ENCODE results near the gene TIMMDC1. TPM values are rescaled to one million over a fixed set of nuclear protein-coding genes. Genes with fewer than 3 reads are reported as not detected.
"Not testable (repeated sequence)": the region's sequence is repeated elsewhere in the genome, so short reads cannot be mapped to it uniquely, and the experiment has no call there.

The TIMMDC1 gene
- total RNA-seq, 2 experiments from 2014 or later = 82.3 to 96.0 TPM

DNA sequence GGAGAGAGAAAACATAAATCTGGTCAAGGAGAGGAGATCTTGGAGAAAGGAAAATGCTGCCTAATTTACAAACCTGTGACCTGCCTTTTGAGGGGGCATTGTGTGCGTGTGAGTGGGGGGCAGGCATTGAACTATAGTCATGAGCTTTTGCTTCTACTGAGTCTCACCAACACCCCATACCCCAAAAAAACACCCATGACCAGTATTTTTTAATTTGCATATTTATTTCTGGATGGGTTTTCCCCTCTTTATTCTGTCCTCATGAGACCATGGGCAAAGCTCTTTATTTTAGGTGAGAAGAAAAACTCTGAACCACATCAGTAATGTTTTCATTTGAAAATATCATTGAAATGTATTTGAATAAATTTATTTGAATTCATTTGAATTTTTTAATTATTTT lies 40.4 kb downstream of the TIMMDC1 start:
- intact Hi-C loops (cut with DNase I, micrococcal nuclease) = no loop called here
- H3K4me3 Mint-ChIP-seq = no peak overlapping the region
- DNase-seq (no peak), ATAC-seq (no peak)
- H3K36me3 Mint-ChIP-seq (ENCODE audit: low read depth) = peaks cover under 1% of the 10 kb centered on the region
- ChIA-PET CTCF (no interaction called here), POLR2A (no interaction called here)
- H3K27ac Mint-ChIP-seq = no peak overlapping the region
- peaks cover 3% of the 10 kb centered on the region for H3K4me1 Mint-ChIP-seq
- no peaks in the 10 kb centered on the region for H3K9me3 Mint-ChIP-seq (ENCODE audit: low read depth)
- no peaks in the 10 kb centered on the region for H3K27me3 Mint-ChIP-seq

DNA sequence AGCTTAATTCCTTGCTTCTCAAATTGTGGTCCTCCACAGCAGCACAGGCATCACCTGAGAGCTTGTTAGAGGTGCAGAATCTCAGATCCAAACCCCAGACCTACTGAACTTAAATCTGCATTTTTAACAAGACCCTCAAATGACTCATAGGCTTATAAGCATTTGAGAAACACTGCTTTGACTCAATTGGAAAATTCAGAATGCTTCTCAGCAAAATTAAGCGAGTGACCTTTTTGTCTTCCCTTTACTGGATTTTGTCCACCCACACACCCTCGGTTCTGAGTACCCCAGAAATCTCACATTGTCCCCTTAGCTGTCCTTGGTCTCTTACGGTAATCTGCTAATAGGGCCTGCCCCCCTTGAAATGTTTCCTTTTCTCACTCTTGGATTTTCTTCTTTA lies 43.2 kb downstream of the TIMMDC1 start:
- ATAC-seq (no peak), DNase-seq (no peak)
- no peaks in the 10 kb centered on the region for H3K9me3 Mint-ChIP-seq (ENCODE audit: low read depth)
- H3K4me1 Mint-ChIP-seq = peaks cover 3% of the 10 kb centered on the region
- no peaks in the 10 kb centered on the region for H3K36me3 Mint-ChIP-seq (ENCODE audit: low read depth)
- intact Hi-C loops (cut with DNase I, micrococcal nuclease) = no loop called here
- H3K27me3 Mint-ChIP-seq = no peaks in the 10 kb centered on the region
- ChIA-PET CTCF (no interaction called here), POLR2A (no interaction called here)
- no peak overlapping the region for H3K4me3 Mint-ChIP-seq
- H3K27ac Mint-ChIP-seq = no peak overlapping the region

DNA sequence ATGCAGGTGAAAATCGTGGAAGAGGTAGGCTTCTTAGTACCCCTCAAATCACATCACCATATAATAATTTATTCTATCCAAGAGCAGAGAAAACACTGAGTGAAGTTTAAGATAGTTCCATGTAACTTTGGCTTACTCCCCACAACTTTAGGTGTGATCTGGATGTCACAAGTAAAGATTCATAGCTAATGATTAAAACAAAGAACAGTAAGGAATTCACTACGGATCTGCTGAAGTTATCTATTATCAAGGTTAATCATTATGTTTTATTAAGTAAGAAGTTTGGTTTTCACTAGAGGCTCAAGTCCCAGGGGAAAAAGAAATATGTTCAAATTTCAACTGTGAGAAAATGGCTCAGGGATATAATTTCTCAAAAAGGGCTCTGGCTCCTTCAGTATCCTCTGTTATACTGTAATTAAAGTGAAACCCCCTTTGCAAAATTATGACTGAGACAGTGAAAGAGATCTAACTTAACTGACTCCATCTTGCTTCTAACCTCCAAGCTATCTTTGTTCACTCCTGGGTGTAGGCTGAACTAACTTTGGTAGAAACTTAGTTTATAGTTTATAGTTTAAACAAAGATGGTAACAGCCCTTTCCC lies 43.9 kb downstream of the TIMMDC1 start:
- POLR2A ChIA-PET = no interaction called here
- peaks cover 3% of the 10 kb centered on the region for H3K4me1 Mint-ChIP-seq

DNA sequence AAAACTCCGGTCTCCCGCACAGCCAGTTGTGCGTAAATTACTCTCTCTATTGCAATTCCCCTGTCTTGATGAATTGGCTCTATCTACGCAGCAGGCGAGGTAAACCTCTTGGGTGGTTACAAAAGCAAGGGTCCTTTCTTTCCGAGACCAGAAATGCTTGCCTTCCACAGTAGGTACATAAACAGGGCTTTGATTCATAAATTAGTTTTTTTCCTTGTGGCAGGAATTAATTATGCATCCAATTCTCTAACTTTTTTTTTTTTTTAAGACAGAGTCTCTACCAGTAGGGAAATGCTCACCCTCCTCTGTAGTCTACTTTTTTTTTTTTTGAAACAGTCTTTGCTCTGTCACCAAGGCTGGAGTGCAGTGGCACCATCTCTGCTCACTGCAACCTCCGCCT lies 44.8 kb downstream of the TIMMDC1 start:
- ChIA-PET POLR2A (no interaction called here), CTCF (interaction anchor here (1.0 kb wide), 1 partner anchor 13 kb away, joined by 3 read pairs; no protein-coding TSS in a partner anchor)
- Mint-ChIP-seq H3K4me3 (no peak overlapping the region), H3K27me3 (no peaks in the 10 kb centered on the region), H3K9me3 (ENCODE audit: low read depth) (no peaks in the 10 kb centered on the region), H3K27ac (no peak overlapping the region), H3K4me1 (peaks cover 3% of the 10 kb centered on the region), H3K36me3 (ENCODE audit: low read depth) (no peaks in the 10 kb centered on the region)
- intact Hi-C loops (cut with DNase I, micrococcal nuclease) = no loop called here
- DNase-seq = no peak
- no peak for ATAC-seq

More for the DNA sequence above, 43.9 kb downstream of the TIMMDC1 start:
- no peak for DNase-seq
- Mint-ChIP-seq H3K27ac (no peak overlapping the region), H3K27me3 (no peaks in the 10 kb centered on the region), H3K9me3 (ENCODE audit: low read depth) (no peaks in the 10 kb centered on the region), H3K4me3 (no peak overlapping the region), H3K36me3 (ENCODE audit: low read depth) (no peaks in the 10 kb centered on the region)
- intact Hi-C loops (cut with DNase I, micrococcal nuclease) = no loop called here
- no peak for ATAC-seq
- CTCF ChIA-PET = no interaction called here

DNA sequence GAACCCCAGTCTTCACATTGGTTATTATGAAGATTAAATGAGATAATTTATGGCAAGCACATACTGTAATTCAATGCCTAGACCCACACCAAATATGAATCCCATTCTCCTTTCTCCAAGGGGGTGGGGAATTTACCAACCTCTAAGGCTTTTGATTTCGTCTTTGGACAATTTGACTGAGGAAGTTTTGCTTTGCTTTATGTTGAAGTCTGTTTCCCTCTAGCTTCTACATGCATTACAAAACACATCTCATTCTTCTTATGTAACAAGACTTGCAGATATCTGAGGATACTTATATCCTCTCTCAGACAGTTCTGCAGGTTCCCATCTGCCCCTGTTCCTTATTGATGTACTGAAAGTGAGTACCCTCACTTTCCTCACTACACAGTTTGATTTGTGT lies 48.9 kb downstream of the TIMMDC1 start:
- ATAC-seq (no peak), DNase-seq (no peak)
- Mint-ChIP-seq H3K36me3 (ENCODE audit: low read depth) (no peaks in the 10 kb centered on the region), H3K27ac (no peak overlapping the region), H3K4me1 (no peaks in the 10 kb centered on the region), H3K4me3 (no peak overlapping the region), H3K9me3 (ENCODE audit: low read depth) (no peaks in the 10 kb centered on the region), H3K27me3 (no peaks in the 10 kb centered on the region)
- CTCF ChIA-PET = no interaction called here
- intact Hi-C loops (cut with DNase I, micrococcal nuclease) = no loop called here
- POLR2A ChIA-PET = no interaction called here

- CTCF ChIA-PET = interaction anchor here (0.6 kb wide), 1 partner anchor 128 kb away, joined by 3 read pairs; no protein-coding TSS in a partner anchor
- intact Hi-C loops (cut with DNase I, micrococcal nuclease) = no loop called here
- Mint-ChIP-seq H3K27me3 (no peaks in the 10 kb centered on the region), H3K4me3 (no peak overlapping the region), H3K36me3 (ENCODE audit: low read depth) (no peaks in the 10 kb centered on the region), H3K9me3 (ENCODE audit: low read depth) (no peaks in the 10 kb centered on the region), H3K4me1 (no peaks in the 10 kb centered on the region), H3K27ac (no peak overlapping the region)
- POLR2A ChIA-PET = no interaction called here
- DNase-seq (no peak), ATAC-seq (no peak)
These were observed 50.0 kb downstream of the TIMMDC1 start for GRCh38 chr3:119548341-119548740.

- Mint-ChIP-seq H3K36me3 (ENCODE audit: low read depth) (no peaks in the 10 kb centered on the region), H3K4me1 (no peaks in the 10 kb centered on the region), H3K27ac (no peak overlapping the region), H3K9me3 (ENCODE audit: low read depth) (no peaks in the 10 kb centered on the region), H3K4me3 (no peak overlapping the region), H3K27me3 (no peaks in the 10 kb centered on the region)
- DNase-seq (no peak), ATAC-seq (no peak)
- intact Hi-C loops (cut with DNase I, micrococcal nuclease) = no loop called here
- ChIA-PET CTCF (interaction anchor here (0.7 kb wide), 1 partner anchor 10 kb away, joined by 3 read pairs; no protein-coding TSS in a partner anchor), POLR2A (no interaction called here)
These were observed 52.0 kb downstream of the TIMMDC1 start for GRCh38 chr3:119550192-119550910.

DNA sequence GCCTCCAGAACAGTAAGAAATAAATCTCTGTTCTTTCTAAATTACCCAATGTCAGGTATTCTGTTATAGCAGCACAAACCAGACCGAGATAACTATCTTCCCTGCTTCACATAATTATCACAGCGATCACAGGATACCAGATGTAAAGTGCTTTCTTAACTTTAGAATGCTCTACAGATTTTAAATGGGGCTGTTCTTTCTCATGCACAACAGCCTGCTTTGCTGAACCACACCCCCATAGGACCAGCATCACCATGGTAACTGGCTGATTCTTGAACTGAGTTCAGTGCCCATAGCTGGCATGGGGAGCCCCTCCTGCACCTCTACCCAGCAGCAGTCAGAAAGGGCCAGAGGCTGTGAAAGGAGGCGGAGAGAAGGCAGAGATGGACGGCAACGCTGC lies 53.3 kb downstream of the TIMMDC1 start:
- Mint-ChIP-seq H3K9me3 (ENCODE audit: low read depth) (no peaks in the 10 kb centered on the region), H3K27ac (no peak overlapping the region), H3K4me3 (no peak overlapping the region), H3K27me3 (no peaks in the 10 kb centered on the region), H3K36me3 (ENCODE audit: low read depth) (no peaks in the 10 kb centered on the region), H3K4me1 (no peaks in the 10 kb centered on the region)
- ChIA-PET POLR2A (no interaction called here), CTCF (no interaction called here)
- no peak for DNase-seq
- intact Hi-C loops (cut with DNase I, micrococcal nuclease) = no loop called here
- ATAC-seq = no peak

GRCh38 chr3:119552928-119553327 lies 54.6 kb downstream of the TIMMDC1 start:
- POLR2A ChIA-PET; DNase-seq; H3K9me3 Mint-ChIP-seq (ENCODE audit: low read depth); ATAC-seq; H3K36me3 Mint-ChIP-seq (ENCODE audit: low read depth); intact Hi-C loops (cut with DNase I, micrococcal nuclease); CTCF ChIA-PET; H3K4me3 Mint-ChIP-seq; H3K27ac Mint-ChIP-seq; H3K4me1 Mint-ChIP-seq; H3K27me3 Mint-ChIP-seq: not testable (repeated sequence)

- intact Hi-C loops (cut with DNase I, micrococcal nuclease) = no loop called here
- no peaks in the 10 kb centered on the region for H3K9me3 Mint-ChIP-seq (ENCODE audit: low read depth)
- H3K27ac Mint-ChIP-seq = no peak overlapping the region
- CTCF ChIA-PET = interaction anchor here (0.8 kb wide), 1 partner anchor 403 kb away, joined by 6 read pairs; no protein-coding TSS in a partner anchor
- POLR2A ChIA-PET = no interaction called here
- no peaks in the 10 kb centered on the region for H3K36me3 Mint-ChIP-seq (ENCODE audit: low read depth)
- no peak overlapping the region for H3K4me3 Mint-ChIP-seq
- no peak for DNase-seq
- no peaks in the 10 kb centered on the region for H3K4me1 Mint-ChIP-seq
- no peak for ATAC-seq
- no peaks in the 10 kb centered on the region for H3K27me3 Mint-ChIP-seq
These were observed 55.6 kb downstream of the TIMMDC1 start for GRCh38 chr3:119553823-119554415.

GRCh38 chr3:119555309-119555735 lies 57.0 kb downstream of the TIMMDC1 start:
- CTCF ChIA-PET = interaction anchor here (0.6 to 0.7 kb wide), 2 partner anchors 41 to 433 kb away, joined by 3 to 4 read pairs; no protein-coding TSS in a partner anchor
- intact Hi-C loops (cut with DNase I, micrococcal nuclease) = loop anchor here in 1 of 2 experiments (5.0 kb wide), 1 partner anchor 673 kb away; no protein-coding TSS in a partner anchor
- Mint-ChIP-seq H3K4me1 (peaks cover 5% of the 10 kb centered on the region), H3K36me3 (ENCODE audit: low read depth) (no peaks in the 10 kb centered on the region), H3K27me3 (no peaks in the 10 kb centered on the region), H3K4me3 (no peak overlapping the region), H3K27ac (no peak overlapping the region), H3K9me3 (ENCODE audit: low read depth) (no peaks in the 10 kb centered on the region)
- ATAC-seq = no peak
- DNase-seq = no peak
- POLR2A ChIA-PET = no interaction called here

DNA sequence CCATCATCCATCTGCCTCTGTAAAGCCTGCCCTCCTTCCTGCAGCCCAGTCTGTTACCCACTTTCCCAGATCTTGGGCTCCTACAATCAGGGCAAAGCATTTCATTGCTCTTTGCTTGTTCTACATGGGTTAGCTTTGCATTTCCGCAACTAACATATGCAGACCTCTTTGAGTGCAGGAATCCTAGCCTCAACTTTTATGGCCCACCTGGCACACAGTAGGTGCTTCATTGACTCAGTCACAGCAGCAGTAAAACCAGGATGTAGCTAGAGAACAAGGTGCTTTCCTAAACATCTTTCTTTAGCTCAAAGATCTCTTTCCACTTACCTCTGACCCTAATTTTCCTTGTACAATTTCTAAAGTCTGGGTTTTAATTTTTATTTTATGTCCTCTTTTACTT lies 57.6 kb downstream of the TIMMDC1 start:
- Mint-ChIP-seq H3K27me3 (no peaks in the 10 kb centered on the region), H3K27ac (no peak overlapping the region), H3K4me3 (no peak overlapping the region), H3K9me3 (ENCODE audit: low read depth) (no peaks in the 10 kb centered on the region), H3K4me1 (peaks cover 5% of the 10 kb centered on the region), H3K36me3 (ENCODE audit: low read depth) (no peaks in the 10 kb centered on the region)
- intact Hi-C loops (cut with DNase I, micrococcal nuclease) = loop anchor here in 1 of 2 experiments (5.0 kb wide), 1 partner anchor 674 kb away; no protein-coding TSS in a partner anchor
- DNase-seq = no peak
- ChIA-PET CTCF (interaction anchor here (0.8 kb wide), 1 partner anchor 260 kb away, joined by 3 read pairs; no protein-coding TSS in a partner anchor), POLR2A (no interaction called here)
- no peak for ATAC-seq

All from activated CD4-positive, alpha-beta T cell treated with anti-CD3 and anti-CD28 coated beads for 36 hours (primary cell).